ENCODE results near the gene MEPCE.
"Not testable (repeated sequence)": the region's sequence is repeated elsewhere in the genome, so short reads cannot be mapped to it uniquely, and the experiment has no call there.

The MEPCE gene, protein sequence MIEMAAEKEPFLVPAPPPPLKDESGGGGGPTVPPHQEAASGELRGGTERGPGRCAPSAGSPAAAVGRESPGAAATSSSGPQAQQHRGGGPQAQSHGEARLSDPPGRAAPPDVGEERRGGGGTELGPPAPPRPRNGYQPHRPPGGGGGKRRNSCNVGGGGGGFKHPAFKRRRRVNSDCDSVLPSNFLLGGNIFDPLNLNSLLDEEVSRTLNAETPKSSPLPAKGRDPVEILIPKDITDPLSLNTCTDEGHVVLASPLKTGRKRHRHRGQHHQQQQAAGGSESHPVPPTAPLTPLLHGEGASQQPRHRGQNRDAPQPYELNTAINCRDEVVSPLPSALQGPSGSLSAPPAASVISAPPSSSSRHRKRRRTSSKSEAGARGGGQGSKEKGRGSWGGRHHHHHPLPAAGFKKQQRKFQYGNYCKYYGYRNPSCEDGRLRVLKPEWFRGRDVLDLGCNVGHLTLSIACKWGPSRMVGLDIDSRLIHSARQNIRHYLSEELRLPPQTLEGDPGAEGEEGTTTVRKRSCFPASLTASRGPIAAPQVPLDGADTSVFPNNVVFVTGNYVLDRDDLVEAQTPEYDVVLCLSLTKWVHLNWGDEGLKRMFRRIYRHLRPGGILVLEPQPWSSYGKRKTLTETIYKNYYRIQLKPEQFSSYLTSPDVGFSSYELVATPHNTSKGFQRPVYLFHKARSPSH

DNA sequence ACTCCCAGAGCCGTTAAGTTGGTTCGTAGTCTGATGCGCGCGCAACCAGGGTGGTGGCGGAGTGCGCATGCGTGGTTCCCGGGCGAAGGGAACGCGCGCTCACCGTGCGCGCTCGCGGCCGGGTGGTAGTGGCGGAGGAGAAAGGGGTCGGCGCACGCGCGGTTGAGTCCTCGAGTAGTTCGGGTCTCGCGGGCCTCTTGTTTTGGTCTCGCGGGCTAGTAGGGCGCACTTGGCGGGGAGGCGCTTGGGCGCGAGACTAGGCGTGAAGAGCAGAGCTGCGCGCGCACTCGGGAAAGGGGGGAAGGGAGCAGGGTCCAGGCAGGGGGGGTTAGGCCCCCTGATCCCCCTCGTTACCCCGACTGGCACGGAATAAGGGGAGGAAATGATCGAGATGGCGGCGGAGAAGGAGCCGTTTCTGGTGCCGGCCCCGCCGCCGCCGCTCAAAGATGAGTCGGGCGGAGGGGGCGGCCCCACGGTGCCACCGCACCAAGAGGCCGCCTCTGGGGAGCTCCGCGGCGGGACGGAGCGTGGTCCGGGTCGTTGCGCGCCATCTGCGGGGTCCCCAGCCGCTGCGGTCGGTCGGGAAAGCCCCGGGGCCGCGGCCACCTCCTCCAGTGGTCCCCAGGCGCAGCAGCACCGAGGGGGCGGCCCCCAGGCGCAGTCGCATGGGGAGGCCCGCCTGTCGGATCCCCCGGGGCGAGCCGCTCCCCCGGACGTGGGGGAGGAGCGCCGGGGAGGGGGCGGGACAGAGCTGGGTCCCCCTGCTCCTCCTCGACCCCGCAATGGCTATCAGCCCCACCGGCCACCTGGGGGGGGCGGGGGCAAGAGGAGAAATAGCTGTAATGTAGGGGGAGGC, at the start of gene MEPCE:
TSS of gene MEPCE (plus strand) at position 195 of the 856 bp plus-strand sequence. CDS start at position 383, 188 bp downstream.
- peak; percentile 96 for DNase-seq

DNA sequence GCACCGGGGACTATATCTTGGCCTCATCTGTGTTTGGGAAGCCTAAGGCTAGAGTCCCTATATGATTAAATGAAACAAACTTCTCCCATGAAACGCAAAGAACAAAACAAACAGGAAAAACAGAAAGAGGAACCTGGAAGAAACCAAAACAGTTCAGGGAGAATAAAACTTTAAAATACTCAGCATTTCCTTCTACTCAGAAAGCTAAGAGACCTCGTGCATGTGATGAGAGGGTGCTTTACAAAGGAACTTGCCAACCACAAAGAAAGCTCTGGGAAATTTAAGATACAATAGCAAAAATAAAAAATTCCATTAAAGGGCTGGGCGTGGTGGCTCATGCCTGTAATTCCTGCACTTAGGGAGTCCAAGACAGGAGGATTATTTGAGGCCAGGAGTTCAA, 49.4 kb upstream of the MEPCE start:
- no peak for DNase-seq

DNA sequence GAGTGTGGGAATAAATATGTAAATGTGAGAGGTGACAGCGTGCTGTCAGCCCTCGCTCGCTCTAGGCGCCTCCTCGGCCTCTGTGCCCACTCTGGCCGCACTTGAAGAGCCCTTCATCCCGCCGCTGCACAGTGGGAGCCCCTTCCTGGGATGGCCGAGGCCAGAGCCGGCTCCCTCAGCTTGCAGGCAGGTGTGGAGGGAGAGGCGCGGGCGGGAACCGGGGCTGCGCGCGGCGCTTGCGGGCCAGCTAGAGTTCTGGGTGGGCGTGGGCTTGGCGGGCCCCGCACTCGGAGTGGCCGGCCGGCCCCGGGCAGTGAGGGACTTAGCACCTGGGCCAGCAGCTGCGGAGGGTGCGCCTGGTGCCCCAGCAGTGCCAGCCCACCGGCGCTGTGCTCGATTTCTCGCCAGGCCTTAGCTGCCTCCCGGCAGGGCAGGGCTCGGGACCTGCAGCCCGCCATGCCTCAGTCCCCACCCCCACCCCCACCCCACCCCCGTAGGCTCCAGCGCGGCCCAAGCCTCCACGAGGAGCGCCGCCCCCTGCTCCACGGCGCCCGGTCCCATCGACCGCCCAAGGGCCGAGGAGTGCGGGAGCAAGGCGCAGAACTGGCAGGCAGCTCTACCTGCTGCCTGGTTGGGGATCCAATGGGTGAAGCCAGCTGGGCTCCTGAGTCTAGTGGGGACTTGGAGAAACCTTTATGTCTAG, 47.9 kb upstream of the MEPCE start:
- not testable (repeated sequence) for DNase-seq

DNA sequence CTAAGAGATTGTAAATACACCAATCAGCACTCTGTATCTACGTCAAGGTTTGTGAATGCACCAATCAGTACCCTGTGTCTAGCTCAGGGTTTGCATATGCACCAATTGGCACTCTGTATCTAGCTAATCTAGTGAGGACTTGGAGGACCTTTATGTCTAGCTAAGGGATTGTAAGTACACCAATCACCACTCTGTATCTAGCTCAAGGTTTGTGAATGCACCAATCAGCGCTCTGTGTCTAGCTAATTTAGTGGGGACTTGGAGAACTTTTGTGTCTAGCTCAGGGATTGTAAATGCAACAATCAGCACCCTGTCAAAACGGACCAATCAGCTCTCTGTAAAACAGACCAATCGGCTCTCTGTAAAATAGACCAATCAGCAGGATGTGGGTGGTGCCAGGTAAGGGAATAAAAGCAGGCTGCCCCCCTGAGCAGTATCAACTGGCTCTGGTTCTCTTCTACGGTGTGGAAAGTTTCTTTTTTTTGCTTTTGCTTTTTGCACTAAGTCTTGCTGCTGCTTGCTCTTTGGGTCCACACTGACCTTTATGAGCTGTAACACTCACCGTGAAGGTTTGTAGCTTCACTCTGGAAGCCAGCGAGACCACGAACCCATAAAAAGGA, 47.3 kb upstream of the MEPCE start:
- not testable (repeated sequence) for DNase-seq

DNA sequence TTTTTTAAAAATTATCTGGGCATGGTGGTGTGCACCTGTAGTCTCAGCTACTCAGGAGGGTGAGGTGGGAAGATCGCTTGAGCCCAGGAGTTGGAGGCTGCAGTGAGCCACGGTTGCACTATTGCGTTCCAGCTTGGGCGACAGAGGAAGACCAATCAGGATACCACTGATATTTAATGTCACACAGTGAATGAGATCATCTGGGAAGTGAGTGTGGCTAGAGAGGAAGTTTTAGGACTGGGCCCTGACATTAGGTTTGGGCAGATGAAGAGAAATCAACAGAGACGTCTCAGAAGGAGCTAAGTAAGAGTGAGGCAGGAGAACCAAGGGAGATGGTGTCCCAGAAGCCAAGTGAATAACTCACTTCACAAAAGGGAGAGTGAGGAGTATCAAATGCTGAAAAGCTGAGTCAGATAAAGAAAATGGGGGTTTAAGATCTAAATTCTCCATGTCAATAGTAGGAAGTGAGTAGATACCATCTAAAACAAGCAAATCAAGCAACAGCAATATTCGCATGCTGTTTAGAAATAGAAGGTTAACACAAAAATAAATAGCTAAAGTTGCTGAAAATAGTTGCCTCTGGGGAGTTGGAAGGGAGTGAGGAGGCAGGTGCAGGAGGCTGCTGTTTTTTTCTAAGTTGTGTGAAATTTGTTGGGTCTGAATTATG, 44.9 kb upstream of the MEPCE start:
- DNase-seq: no peak

DNA sequence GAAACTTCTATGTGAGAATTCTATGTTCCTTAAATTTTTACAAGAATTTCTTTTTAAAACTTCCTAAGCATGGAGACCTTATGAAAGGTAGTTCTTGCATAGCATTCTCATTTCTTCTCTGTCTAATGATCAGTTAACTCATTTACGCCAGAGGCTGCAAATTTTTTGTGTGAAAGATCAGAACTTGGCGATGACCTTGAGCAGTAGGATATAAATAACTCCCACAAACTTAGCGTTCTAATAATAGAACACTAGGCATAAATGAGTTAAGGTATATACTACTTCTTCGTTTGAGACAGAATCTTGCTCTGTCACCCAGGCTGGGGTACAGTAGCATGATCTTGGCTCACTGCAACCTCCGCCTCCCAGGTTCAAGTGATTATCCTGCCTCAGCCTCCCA, 42.7 kb upstream of the MEPCE start:
- DNase-seq: no peak

DNA sequence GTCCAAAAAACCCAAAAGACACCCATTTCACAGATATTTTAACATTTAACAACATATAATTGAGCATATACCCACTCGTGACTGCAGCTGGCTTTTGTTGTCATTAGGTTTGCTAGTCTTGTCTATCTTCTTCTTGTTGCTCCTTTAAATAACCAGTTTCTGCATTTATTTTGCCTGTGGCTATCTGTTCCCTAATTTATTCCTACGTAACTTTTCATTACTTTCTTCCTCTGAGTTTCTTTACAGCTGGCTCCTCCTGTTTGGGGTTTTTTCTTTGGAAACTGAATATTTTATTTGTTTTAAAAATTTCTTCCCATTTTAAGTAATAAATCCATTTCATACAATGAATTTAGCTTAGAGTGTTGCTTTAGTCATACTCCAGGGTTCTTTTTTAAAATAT, 41.9 kb upstream of the MEPCE start:
- no peak for DNase-seq

DNA sequence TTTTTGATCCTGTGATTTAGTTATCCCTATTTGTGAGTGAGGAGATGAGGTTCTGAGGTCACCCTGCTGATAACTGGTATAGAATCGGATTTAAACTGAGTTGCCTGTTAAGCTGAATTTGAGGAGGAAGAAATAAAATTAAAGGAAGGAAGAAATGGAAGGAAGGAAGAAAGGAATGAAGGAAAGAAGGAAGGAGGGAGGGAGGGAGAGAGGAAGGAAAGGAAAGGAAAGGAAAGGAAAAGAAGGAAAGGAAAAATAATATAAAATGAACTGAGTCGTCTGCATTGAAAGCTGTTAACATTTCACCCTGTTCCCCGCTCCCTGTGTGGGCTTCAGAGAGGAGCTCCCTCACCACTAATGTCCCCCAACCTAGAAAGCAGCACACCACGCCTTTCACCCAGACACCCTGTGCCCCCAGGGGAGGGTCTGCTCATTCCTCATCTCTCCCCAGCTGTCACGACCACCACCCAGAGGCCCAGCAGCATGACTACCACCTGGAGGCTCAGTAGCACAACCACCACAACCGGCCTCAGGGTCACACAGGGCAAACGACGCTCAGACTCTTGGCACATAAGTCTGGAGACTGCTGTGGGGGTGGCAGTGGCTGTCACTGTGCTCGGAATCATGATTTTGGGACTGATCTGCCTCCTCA, 40.1 kb upstream of the MEPCE start:
- DNase-seq: no peak

DNA sequence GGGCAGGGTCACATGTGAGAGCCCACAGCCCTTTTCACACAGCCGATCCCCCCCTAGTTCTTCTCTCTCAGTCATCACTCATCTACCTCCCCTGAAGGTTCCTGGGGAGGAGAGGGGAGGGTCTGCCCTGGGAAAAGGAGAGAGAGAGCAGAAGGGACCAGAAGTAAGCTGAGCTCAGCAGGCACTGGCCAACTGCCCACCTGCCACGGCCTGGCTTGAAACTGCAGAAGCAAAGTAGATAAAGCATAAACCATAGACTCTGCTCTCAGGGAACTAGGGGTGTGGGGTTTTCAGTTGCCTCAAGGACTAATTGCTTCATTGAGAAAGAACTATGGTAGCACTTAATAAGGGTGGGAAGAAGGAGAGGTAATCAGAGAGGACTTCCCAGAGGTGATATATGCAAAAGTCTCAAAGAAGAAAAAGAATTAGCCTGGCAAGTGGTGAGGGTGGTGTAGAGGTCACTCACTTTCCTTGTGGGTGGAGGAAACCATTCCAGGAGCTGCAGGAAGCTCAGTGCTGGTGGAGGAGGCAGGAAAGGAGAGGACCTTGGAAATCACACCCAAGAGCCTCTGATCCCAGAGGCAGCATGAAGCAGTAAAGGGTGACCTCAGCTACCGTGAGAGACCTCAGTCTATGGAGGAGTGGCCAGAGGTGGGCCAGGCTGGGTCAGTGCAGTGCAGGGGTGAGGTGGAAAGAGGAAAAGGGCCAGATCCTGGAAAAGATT, 39.2 kb upstream of the MEPCE start:
- no peak for DNase-seq

DNA sequence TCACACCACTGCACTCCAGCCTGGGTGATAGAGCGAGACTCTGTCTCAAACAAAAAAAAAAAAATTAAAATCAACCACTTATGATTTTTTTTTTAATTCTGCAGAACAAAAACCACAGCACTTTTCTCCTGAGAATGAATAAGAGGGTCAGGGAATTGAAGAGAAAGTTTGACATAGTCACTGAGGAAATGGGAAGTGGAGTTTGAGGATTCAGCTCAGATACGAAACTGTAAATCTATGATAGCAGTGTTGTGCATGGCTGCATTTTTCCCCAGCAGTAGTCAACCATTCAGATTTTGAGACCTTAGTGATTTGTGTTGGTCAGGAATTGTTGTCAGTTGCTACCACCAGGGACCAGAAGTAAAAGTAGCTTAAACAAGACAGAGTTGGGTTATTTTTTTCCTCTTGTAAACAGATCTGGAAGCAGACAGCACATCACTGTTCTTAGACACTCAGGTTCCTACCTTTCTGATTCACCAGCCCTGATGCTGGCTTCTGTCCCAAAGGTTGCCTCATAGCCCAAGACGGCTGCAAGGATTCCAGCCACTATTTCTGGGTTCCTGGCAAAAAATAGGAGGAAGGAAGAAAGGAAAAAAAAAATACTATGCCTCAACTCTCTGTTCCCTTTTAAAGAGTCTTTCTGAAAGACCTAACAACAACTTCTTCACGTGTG, 36.3 kb upstream of the MEPCE start:
- DNase-seq: no peak

DNA sequence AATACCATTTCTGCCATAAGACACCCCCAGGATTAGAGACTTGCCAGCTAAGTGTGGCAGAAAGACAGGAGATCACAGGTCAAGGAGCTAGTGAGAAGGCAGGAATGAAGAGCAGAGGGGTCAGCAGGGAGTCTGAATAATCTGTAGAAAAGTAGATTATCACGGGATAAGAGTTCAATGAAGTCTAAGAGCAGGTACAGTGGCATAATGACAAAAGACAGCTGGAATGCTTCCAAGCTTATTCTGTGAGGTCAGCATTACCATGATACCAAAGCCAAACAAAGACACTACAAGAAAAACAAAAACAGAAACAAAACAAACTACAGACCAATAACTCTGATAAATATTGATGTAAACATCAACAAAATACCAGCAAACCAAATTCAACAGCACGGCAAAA, 35.6 kb upstream of the MEPCE start:
- no peak for DNase-seq

DNA sequence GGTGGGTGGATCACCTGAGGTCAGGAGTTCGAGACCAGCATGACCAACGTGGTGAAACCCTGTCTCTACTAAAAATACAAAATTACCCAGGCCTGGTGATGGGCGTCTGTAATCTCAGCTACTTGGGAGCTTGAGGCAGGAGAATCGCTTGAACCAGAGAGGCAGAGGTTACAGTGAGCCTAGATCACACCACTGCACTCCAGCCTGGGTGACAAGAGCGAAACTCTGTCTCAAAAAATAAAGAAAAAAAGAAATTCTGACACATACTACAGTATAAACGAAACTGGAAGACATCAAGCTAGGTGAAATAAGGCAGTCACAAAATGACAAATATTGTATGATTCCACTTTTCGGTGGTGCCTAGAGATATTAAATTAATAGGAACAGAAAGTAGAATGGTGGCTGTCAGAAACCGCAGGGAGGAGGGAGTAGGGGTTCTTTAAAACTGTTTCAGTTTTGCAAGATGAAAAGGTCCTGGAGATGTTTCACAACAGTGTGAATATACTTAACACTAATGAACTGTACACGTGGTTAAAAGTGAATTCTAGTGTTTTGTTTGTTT, 33.1 kb upstream of the MEPCE start:
- peak; percentile 69 for DNase-seq

DNA sequence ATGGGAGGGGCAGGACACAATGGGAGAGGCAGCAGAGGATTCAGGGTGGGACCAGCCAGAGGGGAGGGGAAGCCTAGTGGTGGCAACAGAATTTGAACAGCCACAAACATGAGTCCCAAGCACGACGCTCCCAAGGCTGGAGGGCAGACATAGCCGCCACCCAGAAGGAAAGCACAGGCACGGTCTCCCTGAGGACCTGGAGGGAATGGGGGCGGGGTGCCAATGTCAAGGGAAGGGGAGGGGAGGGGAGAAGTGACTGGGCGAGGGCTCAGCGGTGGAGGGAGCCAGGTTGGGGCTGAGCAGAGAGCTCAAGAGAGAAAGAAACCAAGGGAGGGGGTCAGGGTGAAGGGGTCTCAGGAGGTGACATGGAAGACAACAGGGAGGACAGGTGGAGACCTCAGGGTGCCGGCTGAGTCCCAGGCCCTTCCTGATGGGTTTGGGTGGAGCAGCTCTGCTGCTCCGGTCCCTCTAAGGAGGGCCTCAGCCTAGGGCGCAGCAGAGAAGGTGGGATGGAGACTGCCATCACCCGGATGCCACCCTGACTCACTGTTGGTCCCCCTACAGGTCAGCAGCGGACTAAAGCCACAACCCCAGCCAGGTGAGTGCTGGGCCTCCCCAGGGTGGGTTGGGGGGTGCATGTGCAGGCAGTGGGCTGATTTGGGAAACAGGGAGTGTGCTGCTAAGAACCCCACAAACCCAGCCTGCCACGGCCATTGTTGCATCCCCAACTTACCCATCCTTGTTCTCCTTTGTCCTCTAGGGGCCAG, 32.1 kb upstream of the MEPCE start:
- no peak for DNase-seq

DNA sequence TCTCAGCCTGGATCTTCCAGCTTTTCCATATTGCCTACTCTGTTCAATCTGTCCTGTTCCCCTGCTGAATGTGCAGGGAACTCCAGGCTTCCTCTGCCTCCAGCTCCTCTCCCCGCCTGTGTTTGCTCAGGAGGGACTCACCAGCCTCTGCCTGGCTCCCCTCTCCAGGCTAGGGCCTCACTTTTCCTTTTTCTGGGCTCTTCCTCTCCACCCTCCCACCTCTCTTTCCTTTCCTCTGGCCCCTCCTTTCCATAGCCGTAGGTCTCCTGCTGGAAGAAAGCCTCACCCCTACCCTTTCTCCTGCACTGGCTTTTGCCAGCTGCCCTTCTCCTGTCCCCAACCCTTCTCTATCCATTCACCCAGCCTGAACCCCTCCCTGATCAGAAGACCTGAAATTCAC, 31.4 kb upstream of the MEPCE start:
- no peak for DNase-seq

DNA sequence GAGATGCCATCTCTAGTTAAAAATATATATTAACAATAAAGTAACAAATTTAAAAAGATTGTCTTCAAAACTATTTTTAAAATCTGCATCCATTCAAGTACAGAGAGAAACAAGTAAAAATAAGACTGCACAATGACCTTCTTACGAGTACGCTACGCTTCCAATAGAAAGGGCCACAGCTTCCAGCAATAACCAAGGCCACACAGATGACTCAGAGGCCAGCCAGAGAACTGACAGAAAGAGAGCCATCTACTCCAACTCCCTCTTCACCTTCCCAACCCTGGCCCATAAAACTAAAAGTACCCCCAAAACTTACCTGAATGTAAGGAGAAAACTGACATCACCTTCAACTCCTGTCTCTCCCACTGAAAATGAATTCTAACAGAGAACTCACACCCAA, 29.6 kb upstream of the MEPCE start:
- no peak for DNase-seq

DNA sequence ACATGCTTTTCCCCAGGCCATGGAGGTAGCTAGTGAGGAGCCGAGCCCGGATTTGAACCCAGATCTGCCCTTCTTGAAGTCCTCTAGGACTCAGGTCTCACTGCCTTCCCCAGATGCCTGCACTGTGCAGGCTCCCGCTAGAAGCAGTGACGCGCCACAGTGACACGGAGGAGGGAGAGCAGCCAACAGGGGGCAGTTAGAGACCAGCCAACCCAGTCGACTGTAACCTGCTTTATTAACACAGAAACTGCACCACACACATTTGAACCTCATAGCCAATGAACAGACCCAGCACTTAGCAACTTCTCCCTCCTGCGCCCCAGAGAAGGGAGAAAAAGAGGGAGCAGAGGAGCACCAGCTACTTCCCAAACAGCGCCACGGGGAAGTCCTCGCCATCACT, 29.0 kb upstream of the MEPCE start:
- DNase-seq: peak; percentile 11

DNA sequence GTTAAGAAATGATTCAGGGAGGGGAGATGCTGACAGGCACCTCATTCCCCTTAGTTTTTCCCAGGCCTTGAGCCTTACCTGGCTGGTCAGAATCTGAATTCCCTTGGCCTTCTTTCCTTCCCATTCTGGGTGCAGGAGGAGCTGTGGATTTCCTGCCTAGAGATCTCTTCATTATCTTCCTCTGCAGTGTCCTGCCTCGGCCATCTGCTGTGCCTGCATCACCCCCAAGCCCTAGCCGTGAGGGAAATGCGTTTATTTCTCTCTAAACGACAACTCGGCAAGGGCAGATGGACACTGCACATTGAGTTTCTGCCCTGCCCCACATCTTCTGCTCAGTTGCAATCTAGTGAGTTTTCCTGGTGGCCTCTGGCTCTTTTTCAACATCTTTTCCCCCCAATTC, 27.8 kb upstream of the MEPCE start:
- no peak for DNase-seq

DNA sequence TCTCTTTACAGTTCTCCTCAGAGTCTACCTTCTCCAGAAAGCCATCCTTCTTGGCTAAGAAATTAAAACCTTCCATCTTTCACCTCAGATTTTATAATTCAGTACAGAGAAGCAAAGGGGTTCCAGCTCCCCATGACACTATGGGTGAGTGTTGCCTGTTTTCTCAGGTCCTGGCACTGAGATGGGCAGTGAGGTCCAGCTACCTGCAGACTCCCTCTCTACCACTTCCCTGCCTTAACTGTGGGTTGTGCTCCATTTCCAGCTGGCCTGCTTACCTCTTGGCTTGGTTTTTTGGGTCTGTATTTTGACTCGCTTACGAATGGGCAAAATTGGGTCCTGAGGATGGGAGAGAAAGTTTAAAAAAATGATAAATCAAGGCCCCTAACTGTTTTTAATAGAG, 27.4 kb upstream of the MEPCE start:
- no peak for DNase-seq

DNA sequence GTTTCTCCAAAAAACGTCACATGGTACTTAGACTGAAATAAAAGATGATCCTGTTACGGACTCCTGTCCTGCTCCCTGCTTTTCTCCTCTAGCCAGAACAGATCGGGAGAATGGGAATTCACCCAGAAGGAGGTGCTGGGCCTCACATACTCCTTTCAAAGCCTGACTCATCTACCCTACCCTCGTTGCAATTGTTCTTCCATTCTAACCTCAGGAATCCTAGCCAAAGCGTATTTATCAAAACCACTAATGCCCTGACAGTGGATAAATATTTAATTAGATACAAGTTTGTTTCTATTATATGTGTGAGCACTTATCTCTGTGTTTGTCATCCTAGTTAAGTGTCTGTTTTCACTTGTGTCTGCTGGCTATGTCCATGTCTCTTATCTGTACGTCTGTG, 22.9 kb upstream of the MEPCE start:
- DNase-seq: no peak

Data from stimulated activated CD4-positive, alpha-beta T cell treated with anti-CD3 and anti-CD28 coated beads, Interleukin-1b, Interleukin-23, amount 100 ng/mL, for 48 hours (primary cell).